HG03064 (cell line): ENCODE results near the gene ZPR1.
"Not testable (repeated sequence)": the region's sequence is repeated elsewhere in the genome, so short reads cannot be mapped to it uniquely, and the experiment has no call there.

Experiments
- ATAC-seq: cut with Tn5 transposase; IDR thresholded peaks from one replicate; pipeline ENCODE4 v1.9.1; 2021; ENCODE audit warnings: low read depth; ENCODE audit not compliant: unreplicated experiment

ZPR1 gene, protein sequence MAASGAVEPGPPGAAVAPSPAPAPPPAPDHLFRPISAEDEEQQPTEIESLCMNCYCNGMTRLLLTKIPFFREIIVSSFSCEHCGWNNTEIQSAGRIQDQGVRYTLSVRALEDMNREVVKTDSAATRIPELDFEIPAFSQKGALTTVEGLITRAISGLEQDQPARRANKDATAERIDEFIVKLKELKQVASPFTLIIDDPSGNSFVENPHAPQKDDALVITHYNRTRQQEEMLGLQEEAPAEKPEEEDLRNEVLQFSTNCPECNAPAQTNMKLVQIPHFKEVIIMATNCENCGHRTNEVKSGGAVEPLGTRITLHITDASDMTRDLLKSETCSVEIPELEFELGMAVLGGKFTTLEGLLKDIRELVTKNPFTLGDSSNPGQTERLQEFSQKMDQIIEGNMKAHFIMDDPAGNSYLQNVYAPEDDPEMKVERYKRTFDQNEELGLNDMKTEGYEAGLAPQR

DNA sequence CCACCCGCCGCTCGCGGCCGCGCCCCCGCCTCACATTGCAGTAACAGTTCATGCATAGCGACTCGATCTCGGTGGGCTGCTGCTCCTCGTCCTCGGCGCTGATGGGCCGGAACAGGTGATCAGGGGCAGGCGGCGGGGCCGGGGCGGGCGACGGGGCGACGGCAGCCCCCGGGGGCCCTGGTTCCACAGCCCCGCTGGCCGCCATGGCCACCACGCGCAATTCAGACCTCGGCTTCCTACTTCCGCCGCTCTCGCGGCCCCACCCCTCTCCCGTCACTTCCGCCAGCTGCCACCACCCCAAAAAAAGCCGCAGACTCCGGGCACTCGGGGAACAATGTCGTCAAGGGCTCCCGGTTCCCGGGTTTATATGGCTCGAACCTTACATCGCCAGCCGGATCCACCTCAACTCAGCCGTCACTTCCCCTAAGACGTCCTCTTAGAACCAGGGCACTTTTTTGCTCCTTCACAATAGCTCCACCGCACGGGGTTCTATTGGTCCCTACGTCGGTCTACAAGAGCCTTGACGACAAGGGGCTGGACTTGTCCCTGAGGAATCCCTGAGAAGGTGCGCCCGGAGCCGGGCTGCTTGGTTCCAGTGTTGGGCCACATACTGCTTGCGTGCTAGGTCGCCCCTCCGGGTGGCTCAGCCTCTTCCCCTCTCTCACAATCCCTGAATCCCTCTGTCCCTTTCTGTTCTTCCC, at the start of gene ZPR1:
Gene ZPR1 (minus strand): TSS at position 238 of the 701 bp plus-strand sequence. CDS start 33 bp downstream, at position 205.
- ATAC-seq: peak; percentile 86

DNA sequence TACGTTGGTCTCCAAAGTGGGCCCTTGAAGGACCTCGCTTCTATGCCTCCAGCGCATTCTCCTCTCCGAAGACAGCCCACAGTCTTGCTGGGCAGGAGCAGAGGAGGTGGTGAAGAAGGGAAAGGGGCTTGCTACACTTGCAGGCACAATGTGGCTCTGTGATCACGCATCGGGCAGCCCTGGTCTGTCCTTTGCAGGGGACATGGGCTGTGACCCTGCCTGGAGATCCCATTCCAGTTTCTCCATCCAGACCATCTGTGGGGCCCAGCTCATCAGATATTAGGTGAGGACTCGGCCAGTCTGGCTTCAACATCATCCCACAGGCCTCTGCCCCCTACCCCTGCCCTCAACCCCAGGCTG, 48.8 kb upstream of the ZPR1 start:
- ATAC-seq: no peak

DNA sequence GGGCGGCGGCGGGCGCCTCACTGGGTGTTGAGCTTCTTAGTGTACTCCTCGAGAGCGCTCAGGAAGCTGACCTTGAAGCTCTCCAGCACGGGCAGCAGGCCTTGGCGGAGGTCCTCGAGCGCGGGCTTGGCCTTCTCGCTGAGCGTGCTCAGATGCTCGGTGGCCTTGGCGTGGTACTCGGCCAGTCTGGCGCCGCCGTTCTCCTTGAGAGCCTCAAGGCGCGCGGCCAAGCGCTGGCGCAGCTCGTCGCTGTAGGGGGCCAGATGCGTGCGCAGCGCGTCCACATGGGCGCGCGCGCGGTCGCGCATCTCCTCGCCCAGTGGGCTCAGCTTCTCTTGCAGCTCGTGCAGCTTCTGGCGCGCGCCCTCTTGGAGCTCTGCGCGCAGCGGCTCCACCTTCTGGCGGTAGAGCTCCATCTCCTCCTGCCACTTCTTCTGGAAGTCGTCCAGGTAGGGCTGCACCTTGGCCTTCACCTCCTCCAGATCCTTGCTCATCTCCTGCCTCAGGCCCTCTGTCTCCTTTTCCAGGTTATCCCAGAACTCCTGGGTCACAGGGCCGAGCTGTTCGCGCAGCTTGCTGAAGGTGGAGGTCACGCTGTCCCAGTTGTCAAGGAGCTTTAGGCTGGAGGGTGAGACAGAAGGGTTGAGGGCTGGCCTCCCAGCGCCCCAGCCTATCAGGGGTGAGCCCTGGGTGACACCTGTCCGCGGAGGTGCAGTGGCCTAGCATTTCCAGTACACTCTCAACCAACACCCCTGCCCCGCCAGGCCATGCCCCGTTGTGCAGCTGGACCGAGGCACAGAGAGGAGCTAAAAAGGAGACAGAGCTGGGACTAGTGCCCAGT, 48.2 kb upstream of the ZPR1 start:
- peak; percentile 78 for ATAC-seq

DNA sequence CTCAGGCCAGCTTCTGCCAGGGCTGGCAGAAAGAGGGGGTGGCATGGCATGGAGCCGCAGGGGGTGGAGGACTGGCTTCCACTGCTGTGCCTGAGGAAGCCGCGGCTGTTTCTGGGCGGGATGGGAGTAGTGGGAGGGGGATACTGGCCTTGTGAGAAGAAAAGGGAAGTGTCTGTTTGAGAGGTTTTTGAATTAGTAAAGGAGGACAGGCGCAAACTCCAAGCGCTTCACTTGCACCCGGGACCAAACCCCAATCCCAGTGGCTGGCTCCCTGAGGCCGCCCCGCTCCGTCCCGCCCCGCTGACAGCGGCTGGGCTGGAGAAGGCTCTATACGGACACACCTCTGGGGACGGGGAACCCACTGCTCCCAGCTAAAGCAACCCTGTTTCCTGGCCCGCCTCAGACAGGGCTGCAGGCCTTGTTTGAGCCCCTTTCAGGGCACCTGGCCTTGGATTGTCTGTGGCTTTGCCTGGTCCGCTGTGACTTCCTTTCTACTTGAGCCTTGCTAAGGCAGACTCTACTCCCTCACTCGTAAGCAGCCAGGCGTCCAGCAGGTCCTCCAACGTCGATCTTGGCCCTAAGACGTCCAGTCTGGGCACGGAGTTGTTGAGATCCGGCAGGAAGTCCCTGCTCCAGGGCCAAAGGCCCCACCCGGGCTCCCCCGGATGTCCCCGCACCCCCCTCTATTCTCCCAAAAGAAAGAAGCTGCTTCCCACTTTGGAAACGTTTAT, 47.4 kb upstream of the ZPR1 start:
- ATAC-seq: no peak

DNA sequence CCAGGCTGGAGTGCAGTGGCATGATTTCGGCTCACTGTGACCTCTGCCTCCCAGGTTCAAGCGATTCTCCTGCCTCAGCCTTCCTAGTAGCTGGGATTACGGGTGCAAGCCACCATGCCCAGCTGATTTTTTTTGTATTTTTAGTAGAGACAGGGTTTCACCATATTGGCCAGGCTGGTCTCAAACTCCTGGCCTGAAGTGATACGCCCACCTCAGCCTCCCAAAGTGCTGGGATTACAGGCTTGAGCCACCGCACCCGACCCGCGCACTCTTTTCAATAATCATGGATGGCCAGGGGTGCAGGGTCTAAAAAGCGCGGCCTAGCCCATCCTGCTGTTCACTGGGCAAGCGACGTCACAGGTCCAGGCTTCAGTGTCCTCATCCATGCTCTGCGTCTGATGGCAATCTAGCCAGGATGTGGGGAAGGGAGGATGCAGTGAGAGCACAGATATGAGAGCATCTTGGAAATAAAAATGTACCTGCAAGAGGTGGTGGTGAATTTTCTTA, 46.8 kb upstream of the ZPR1 start:
- not testable (repeated sequence) for ATAC-seq

DNA sequence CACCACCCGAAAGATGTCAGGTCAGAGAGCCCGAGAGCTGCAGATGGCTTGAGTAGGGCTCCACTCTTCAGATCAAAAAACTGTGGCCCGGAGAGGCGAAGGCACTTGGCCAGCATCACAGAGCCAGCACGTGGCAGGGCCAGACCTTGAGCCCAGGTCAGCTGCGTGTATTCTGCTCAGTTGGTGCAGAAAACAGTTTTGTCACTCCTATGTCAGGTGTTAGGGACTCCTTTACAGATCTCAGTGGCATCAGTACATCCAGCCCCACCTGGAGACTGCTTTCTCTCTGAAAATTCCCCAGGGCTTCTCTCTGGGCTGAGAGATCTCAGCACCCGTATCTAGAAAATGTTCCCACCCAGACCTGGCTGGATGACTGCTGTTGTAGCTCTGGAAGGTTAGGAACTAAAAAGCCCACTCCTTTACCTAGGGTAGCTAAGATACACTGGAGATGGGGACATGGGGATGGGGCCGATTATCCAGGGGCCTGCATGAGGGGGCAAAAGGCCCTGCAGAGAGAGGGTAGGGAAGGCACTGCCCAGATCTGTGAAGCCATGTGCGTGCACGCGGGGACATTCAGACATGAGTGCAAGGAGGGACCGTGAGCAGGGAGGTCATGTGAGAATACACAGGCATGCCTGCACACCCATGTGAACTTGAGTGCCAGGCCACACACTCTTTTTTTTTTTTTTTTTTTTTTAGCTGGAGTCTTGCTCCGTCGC, 46.2 kb upstream of the ZPR1 start:
- no peak for ATAC-seq

DNA sequence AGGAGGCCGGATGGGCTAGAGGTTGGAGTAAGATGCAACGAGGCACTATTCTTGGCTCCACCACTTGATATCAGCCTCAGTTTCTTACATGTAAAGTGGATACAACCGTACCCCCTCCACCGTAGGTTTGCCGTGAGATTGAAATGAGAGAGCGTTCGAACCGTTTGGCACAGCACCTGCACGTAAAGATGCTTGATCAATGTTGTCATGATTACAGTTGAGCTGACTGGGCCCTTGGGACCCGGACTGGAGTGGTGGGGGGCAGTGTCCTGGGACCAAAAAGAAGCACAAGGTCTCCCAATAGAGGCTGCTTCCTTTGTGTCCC, 45.6 kb upstream of the ZPR1 start:
- ATAC-seq: no peak

DNA sequence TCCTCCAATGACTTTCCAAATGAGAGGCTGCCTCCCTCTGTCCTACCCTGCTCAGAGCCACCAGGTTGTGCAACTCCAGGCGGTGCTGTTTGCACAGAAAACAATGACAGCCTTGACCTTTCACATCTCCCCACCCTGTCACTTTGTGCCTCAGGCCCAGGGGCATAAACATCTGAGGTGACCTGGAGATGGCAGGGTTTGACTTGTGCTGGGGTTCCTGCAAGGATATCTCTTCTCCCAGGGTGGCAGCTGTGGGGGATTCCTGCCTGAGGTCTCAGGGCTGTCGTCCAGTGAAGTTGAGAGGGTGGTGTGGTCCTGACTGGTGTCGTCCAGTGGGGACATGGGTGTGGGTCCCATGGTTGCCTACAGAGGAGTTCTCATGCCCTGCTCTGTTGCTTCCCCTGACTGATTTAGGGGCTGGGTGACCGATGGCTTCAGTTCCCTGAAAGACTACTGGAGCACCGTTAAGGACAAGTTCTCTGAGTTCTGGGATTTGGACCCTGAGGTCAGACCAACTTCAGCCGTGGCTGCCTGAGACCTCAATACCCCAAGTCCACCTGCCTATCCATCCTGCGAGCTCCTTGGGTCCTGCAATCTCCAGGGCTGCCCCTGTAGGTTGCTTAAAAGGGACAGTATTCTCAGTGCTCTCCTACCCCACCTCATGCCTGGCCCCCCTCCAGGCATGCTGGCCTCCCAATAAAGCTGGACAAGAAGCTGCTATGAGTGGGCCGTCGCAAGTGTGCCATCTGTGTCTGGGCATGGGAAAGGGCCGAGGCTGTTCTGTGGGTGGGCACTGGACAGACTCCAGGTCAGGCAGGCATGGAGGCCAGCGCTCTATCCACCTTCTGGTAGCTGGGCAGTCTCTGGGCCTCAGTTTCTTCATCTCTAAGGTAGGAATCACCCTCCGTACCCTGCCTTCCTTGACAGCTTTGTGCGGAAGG, 44.8 kb upstream of the ZPR1 start:
- no peak for ATAC-seq

DNA sequence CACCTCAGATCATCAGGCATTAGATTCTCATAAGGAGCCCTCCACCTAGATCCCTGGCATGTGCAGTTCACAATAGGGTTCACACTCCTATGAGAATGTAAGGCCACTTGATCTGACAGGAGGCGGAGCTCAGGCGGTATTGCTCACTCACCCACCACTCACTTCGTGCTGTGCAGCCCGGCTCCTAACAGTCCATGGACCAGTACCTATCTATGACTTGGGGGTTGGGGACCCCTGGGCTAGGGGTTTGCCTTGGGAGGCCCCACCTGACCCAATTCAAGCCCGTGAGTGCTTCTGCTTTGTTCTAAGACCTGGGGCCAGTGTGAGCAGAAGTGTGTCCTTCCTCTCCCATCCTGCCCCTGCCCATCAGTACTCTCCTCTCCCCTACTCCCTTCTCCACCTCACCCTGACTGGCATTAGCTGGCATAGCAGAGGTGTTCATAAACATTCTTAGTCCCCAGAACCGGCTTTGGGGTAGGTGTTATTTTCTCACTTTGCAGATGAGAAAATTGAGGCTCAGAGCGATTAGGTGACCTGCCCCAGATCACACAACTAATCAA, 44.0 kb upstream of the ZPR1 start:
- ATAC-seq: no peak

DNA sequence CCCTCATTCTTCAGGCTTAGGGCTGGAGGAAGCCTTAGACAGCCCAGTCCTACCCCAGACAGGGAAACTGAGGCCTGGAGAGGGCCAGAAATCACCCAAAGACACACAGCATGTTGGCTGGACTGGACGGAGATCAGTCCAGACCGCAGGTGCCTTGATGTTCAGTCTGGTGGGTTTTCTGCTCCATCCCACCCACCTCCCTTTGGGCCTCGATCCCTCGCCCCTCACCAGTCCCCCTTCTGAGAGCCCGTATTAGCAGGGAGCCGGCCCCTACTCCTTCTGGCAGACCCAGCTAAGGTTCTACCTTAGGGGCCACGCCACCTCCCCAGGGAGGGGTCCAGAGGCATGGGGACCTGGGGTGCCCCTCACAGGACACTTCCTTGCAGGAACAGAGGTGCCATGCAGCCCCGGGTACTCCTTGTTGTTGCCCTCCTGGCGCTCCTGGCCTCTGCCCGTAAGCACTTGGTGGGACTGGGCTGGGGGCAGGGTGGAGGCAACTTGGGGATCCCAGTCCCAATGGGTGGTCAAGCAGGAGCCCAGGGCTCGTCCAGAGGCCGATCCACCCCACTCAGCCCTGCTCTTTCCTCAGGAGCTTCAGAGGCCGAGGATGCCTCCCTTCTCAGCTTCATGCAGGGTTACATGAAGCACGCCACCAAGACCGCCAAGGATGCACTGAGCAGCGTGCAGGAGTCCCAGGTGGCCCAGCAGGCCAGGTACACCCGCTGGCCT, 42.5 kb upstream of the ZPR1 start:
- ATAC-seq: no peak

DNA sequence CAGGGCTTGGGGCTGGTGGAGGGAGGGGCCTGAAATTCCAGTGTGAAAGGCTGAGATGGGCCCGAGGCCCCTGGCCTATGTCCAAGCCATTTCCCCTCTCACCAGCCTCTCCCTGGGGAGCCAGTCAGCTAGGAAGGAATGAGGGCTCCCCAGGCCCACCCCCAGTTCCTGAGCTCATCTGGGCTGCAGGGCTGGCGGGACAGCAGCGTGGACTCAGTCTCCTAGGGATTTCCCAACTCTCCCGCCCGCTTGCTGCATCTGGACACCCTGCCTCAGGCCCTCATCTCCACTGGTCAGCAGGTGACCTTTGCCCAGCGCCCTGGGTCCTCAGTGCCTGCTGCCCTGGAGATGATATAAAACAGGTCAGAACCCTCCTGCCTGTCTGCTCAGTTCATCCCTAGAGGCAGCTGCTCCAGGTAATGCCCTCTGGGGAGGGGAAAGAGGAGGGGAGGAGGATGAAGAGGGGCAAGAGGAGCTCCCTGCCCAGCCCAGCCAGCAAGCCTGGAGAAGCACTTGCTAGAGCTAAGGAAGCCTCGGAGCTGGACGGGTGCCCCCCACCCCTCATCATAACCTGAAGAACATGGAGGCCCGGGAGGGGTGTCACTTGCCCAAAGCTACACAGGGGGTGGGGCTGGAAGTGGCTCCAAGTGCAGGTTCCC, 41.8 kb upstream of the ZPR1 start, which contains the start of gene APOC3:
Gene APOC3 (plus strand): TSS at position 383 of the 659 bp plus-strand sequence. CDS start 676 bp downstream, outside the sequence.
- no peak for ATAC-seq

DNA sequence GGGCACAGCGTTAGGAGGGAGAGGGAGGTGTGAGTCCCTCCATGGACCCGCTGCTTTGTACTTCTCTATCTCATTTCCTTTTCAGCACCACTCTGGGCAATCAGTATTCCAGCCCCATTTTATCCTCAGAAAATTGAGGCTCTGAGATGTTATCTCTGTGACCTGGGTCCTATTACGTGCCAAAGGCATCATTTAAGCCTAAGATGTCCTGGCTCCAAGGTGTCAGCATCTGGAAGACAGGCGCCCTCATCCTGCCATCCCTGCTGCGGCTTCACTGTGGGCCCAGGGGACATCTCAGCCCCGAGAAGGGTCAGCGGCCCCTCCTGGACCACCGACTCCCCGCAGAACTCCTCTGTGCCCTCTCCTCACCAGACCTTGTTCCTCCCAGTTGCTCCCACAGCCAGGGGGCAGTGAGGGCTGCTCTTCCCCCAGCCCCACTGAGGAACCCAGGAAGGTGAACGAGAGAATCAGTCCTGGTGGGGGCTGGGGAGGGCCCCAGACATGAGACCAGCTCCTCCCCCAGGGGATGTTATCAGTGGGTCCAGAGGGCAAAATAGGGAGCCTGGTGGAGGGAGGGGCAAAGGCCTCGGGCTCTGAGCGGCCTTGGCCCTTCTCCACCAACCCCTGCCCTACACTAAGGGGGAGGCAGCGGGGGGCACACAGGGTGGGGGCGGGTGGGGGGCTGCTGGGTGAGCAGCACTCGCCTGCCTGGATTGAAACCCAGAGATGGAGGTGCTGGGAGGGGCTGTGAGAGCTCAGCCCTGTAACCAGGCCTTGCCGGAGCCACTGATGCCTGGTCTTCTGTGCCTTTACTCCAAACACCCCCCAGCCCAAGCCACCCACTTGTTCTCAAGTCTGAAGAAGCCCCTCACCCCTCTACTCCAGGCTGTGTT, 41.1 kb upstream of the ZPR1 start:
- no peak for ATAC-seq

DNA sequence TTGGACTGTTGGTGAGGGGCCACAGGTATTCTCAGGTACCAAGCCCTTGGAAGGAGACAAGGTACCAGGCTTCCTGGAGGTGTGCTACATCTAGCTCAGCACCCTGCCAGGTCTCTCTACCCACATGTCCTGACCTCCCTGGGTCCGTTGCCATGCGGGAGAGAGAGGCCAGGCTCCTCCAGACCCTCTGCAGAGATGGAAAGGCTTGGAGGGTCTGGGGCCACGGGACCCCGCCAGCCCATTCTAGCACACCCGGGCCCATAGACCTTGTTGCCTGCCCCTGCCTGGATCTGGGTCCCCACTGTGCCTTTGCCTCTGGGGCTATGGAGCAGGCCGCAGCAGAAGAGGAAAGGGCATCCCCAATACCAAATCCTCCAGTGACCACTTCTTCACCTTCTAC, 39.6 kb upstream of the ZPR1 start:
- ATAC-seq: no peak

DNA sequence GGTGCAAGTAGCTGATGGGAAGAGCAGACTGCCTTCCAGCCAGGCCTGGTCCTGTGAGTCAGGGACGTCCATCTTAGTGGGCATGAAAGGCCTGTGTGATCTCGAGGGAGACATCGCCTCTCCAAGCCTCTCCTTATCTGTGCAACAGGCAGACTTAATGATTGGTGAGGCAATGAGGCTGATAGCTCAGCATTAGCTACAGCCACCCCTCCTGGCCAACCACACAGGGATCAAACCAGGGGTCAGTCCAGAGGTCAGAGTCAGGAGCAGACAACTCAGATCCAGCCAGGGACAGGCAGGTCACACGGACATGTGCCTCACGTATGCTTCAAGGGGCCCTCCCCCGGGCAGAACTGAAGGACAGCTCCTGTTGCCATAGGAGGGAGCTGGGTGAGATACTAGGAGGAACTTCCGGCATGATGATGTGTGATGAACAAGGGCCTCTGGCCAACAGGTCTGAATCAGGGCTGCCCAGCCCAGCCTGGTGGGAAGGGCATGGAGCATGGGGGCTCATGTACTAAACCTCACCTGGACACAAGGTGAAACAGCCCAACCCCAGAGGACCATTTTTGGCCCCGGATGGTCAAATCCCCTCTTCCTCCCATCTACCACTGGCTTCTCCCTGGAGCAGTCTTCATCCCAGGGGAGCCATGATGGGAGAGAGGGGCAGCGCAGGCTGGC, 39.1 kb upstream of the ZPR1 start:
- no peak for ATAC-seq
